H54 (cell line): ENCODE measurements around the gene FDXACB1.
A peak's percentile ranks its signal among the peaks of the same experiment; 100 is the strongest.

Experiments
- DNase-seq: peaks from one replicate; pipeline ENCODE4 v3.0.0; 2011; ENCODE audit warnings: low spot score, mixed read lengths; ENCODE audit not compliant: insufficient read length
- FAIRE-seq: peaks from 3 replicates; lab custom pipeline; 2011; peaks lifted over from hg19 to GRCh38; lab: Jason Lieb, UNC
- POLR2A ChIP-seq: IDR thresholded peaks from 2 replicates; pipeline ENCODE4 v1.6.1; 2011; ENCODE audit warnings: low read depth, mild to moderate bottlenecking, low read length

The FDXACB1 gene

DNA sequence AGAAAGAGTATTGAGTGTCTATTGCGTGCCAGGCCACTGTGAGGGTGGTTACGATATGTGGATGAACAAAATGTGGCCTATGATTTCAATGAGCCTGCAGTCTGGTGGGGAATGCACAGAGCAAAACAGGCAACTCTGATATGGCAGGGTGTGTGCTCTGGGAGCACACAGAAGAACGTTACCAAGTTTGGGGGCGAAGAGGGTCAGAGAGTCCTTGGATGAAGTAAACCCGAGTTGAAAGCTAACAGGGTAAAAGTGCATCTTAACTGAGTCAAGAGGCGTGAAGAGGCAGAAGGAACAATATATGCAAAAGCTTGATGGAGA lies 634 bp upstream of the FDXACB1 start:
- DNase-seq, result no peak
- FAIRE-seq, result no peak
- no peak for TF ChIP-seq POLR2A

DNA sequence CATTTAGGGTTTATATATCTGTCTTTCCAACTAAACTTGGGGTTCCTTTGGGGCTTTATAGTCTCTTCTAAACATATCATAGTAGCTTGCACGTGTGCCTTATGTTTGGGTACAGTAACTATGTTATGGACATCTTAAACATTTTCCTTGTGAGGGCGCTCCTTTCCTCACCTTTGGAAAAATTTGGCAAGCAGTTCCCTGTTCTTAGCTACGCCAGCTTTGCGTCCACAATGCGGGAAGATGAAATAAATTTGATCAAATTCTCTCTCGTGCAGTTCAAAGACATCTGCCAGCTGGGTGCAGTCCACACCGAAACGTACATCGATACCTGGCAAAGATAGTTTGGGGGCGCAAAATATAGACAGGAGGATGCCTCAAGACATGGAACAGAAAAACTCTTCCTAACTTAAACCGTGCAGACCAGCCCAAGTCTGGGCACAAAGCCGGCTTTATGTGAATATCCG lies 548 bp downstream of the FDXACB1 start:
- TF ChIP-seq POLR2A, result no peak
- FAIRE-seq (peak; percentile 27), DNase-seq (peak; percentile 3)

DNA sequence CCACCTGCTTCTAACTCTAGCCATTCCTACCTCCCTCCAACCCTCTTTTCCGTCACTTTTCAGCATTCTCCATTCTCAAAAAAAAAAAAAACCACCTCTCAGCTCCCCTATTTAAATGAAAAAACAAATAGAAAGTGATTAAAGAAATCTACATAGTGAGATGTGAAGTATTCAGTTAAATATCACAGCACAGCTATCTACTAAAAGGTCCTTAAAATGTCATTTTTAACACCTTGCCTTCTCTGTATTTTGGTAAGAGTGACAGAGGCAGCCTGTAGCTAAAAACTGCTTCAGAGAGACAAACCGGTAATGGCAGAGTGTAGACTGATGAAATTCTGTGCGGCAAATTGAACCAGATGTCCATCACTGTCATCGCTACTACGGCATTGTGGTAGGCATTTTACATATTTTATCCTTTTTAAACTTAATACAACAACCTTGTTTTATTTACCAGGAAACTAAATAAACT lies 7.2 kb downstream of the FDXACB1 start:
- no peak for FAIRE-seq
- no peak for DNase-seq

DNA sequence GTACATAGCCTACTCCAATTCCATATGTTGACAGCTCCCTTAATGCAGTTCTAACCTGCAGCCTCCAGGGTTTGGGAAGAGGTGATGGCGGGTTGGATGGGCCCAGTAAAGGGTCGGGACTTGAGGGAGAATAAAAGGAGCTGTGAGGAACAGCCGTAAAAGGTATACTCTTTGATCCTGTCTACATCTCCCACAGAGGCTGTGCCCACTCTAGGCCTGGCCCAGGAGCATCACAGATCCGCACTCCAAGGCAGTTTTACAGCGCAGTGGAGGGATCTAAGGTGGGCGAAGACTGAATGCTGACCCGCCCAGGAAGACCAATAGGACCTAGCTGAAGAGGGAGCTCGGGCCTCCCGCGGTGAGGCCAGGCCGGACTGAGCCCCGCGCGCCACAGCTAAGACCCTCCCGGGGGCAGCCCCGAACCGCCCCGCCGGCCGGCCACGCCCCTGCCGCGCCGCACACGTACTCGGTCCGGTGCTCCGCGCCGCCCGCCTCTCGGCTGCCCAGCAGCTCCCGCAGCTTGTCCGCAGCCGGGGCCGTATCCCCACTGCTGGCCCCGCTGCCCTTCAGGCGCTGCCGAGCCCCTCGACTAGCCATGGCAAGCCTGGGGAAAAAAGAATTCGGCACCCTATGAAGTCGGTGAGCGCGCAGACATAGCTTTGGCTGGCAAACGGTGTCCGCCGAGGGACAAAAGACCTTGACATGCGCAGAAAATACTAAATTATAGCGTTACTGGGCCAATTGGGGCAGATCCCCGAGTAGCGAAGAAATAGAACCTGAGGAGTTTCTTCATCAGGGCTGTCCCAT lies 7.9 kb downstream of the FDXACB1 start, which contains the start of gene ALG9:
Gene ALG9 (minus strand): TSS at position 696 of the 807 bp plus-strand sequence. CDS start 99 bp downstream, at position 597.
- FAIRE-seq, result no peak
- peak; percentile 38 for DNase-seq
- peak; percentile 43 for TF ChIP-seq POLR2A

More for the DNA sequence above, 7.2 kb downstream of the FDXACB1 start:
- no peak for TF ChIP-seq POLR2A

DNA sequence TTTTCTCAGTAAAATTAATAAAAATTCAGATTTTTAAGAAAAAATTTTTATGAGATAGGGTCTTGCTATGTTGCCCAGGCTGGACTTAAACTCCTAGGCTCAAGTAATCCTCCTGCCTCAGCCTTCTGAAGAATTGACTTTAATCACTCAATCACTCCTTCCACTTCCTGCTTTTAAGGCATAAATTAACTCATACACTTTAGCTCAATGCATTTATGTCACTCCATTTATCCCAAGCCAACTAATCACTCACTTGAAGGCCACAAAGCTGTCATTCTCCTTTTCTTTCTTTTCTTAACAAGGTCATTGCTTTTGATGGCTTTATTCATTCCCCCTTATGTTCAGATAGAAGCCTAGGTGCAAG lies 8.5 kb downstream of the FDXACB1 start:
- DNase-seq (no peak), FAIRE-seq (no peak)
- TF ChIP-seq POLR2A, result no peak

DNA sequence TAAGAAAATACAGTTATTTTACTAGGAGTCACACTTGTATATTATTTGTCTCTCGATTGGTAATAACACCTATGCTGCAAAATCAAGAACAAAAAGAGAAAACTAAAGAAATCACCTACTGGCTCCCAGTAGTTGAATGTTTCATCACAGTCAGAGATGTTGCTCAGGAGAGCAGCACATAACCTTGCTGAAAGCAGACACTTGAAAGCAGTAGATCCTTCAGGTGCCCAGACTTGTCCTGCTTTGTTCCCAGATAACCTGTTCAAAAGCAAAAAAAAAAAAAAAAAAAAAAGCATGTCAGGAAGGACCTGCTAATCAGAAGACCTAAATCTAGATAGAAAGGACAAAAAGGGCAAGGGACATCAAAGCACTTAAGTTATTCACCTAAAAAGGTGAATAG lies 8.9 kb downstream of the FDXACB1 start:
- DNase-seq (no peak), FAIRE-seq (no peak)
- TF ChIP-seq POLR2A, result no peak

DNA sequence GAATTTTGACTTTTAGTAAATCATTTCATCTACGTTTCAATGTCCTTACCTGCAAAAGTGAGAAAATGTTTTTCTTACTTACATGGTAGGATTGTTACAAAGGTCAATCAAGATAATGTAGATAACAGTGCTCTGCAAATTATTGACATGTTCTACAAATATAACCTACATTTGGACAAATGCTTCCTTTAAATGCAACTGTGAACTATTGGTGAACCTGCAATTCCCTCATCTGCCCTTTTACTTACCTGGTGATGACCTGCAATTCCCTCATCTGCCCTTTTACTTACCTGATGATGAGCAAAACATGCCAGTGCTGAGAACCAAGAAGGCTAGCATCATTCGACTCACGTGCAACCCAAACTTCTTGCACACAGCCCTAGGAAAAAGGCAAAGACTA lies 18.7 kb downstream of the FDXACB1 start:
- no peak for DNase-seq
- FAIRE-seq, result no peak
- TF ChIP-seq POLR2A, result no peak

DNA sequence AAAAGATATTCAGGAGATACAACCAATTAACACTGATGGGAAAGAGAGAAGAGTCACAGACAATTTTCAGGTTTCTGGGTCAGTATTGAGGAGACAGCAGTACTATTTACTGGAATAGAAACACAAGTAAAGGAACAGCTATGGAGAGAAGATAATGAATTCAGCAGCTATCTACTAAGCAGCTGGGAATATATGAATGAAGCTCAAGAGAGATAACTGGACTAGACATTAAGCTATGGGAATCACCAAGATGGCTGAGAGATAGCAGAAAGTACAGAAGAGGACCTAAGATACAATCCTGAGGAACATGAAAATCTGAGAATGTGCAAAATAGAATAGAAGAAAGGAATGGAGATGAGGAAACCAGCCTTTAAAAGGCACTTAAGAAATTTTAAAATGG lies 23.5 kb downstream of the FDXACB1 start:
- DNase-seq (no peak), FAIRE-seq (no peak)
- TF ChIP-seq POLR2A, result no peak

DNA sequence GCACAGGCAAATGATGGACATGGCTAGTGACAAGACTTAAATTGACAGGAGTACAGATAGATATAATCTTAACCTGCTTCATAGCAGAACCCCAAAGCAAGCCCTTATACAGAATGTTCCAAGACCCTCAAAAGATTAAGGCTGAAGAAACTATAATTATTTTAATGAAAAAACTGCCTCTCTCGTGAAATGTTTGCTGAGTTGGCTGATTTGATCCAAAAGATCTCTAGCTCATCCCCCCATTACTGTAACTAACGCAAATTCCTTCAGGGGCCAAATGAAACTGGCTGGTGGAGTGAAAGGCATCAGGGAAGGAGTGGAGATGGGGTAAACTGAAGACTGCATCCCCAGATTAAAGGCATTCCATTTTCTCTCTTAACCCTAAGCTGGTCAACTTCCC lies 26.9 kb downstream of the FDXACB1 start:
- no peak for TF ChIP-seq POLR2A
- no peak for FAIRE-seq
- no peak for DNase-seq

DNA sequence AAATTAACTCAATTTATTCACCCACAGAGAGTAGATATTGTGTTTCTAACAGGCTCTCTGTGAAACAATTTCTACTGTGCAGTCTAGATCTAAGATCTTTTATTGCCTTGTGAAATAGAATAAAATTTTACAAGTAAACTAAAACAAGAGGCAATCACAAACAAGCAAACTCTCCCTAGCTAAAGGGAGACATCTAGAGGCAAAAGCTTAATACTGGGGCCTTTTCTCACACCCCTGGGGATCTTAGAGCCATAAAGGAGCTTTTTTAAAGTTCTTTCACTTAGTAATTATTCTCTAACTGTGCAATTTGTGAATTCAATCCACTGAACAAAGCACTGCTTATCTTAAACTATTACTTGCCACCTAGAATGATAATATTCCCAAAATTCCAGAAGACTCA lies 27.3 kb downstream of the FDXACB1 start:
- DNase-seq (no peak), FAIRE-seq (no peak)
- TF ChIP-seq POLR2A, result no peak

DNA sequence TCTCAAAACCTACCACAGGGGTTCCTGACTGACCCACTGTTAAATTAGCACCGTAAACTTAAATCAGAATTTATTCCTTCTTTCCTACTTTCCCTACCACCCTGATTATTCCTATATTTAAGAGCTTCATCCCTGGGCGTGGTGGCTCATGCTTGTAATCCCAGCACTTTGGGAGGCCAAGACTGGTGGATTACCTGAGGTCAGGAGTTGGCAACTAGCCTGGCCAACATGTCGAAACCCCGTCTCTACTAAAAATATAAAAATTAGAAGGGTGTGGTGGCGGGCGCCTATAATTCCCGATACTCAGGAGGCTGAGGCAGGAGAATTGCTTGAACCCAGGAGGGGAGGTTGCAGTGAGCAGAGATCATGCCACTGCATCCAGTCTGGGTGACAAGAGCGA lies 27.9 kb downstream of the FDXACB1 start:
- TF ChIP-seq POLR2A, result no peak
- DNase-seq (no peak), FAIRE-seq (no peak)

DNA sequence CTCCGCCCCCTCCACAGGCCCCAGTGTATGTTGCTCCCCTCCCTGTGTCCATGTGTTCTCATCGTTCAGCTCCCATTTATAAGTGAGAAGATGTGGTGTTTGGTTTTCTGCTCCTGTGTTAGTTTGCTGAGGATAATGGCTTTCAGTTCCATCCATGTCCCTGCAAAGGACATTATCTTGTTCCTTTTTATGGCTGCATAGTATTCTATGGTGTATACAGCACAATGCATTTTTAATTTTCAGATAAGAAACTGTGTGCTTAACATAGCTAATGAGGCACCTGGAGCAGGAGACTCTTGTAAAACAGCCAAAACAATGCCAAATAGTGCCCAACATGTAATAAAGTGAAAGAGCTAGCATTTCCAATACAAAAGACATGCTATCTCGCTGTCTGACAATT lies 29.3 kb downstream of the FDXACB1 start:
- TF ChIP-seq POLR2A, result no peak
- FAIRE-seq (no peak), DNase-seq (no peak)

DNA sequence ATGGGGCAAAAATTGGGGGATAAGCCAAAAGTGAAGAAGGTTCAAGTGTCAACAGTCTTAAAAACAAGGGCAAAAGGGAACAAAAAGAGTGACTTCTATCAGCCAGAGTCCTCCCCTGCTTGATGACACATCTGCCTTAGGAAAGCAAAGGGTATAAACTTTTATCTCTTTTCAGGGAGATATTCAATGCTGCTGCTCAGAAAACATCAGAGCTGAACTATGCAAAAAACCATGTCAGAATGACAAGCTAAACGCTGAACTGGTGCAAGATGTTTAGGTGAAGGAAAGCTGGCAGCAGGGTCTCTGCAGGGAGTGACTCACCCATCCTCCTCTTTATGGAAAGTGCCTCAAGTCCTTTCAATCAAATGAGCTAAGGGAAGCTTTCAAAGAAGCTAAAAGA lies 32.3 kb downstream of the FDXACB1 start:
- no peak for FAIRE-seq
- no peak for TF ChIP-seq POLR2A
- DNase-seq, result no peak

DNA sequence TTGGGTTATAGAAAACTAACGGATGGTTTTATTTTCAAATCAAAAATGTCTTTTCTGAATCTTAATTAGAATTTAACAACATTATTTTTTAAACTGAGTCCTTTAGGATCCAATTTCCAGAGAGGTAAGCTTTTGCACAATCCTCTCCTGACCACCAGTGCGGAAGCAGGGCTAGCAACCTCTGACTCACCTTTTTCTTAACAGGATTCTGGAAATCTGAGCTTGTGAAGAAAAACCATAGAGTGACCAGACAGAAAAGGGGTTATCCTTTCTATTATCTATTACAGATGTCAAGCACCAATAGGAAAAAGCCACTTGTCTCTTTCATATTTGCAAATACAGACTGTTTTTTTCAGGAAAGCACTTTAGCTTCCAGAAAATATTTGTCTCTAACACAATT lies 32.9 kb downstream of the FDXACB1 start:
- FAIRE-seq (no peak), DNase-seq (no peak)
- TF ChIP-seq POLR2A, result no peak
